GM12892 (cell line): ENCODE data around the gene LMAN2.

Experiments used
- POLR2A ChIP-seq: IDR thresholded peaks from 2 replicates; pipeline ENCODE4 v1.6.1; 2011; ENCODE audit warnings: low read depth, low read length, control low read depth
- POLR2AphosphoS5 ChIP-seq: IDR thresholded peaks from 2 replicates; pipeline ENCODE4 v1.6.1; 2011; ENCODE audit warnings: low read depth, low read length, control low read depth

DNA sequence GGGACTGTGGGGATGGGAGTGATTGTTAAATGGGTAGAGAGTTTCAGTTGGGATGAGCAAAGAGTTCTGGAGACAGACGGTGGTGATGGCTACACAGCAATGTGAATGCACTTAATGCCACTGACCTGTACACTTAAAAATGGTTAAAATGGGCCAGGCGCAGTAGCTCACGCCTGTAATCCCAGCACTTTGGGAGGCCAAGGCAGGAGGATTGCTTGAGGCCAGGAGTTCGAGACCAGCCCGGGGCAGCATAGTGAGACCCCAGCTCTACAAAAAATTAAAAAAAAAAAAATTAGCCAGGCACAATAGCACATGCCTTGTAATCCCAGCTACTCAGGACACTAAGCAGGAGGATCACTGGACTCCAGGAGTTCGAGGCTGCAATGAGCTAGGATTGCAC, 7.7 kb downstream of the LMAN2 start:
- no peak for TF ChIP-seq POLR2A
- TF ChIP-seq POLR2AphosphoS5 = no peak
